WI38 (cell line): ENCODE results near the gene RAB22A.
A peak's percentile ranks its signal among the peaks of the same experiment; 100 is the strongest.

Source experiments
- H3K4me3 ChIP-seq: 2 replicates; pipeline ENCODE4 v1.5.1; 2011; ENCODE audit warnings: low read depth, mild to moderate bottlenecking, control low read depth, low read length
- CTCF ChIP-seq: IDR thresholded peaks from 2 replicates; pipeline ENCODE4 v1.5.1; 2012; ENCODE audit warnings: low read depth, mild to moderate bottlenecking, control low read depth, low read length

RAB22A gene

DNA sequence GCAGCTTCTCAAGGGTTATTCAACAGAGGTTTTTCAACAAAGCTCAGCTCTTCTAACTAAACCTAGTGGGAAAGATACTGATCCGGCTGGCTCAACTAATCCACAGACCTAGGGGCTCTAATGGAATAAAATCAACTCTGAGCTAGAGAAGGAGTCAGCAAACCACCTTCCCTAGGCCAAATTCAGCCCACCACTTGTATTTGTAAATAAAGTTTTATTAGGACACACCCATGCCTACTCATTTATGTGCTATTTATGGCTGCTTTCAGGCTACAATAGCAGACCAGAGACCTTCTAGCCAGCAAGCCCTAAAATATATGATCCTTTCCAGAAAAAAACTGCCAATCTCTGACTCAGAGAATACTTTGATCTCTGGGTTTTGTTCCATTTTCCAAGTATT lies 6.0 kb upstream of the RAB22A start:
- no peak overlapping the region for H3K4me3 ChIP-seq
- no peak for TF ChIP-seq CTCF

GRCh38 chr20:58305061-58305460 lies 4.5 kb upstream of the RAB22A start:
- no peak overlapping the region for H3K4me3 ChIP-seq
- no peak for TF ChIP-seq CTCF

DNA sequence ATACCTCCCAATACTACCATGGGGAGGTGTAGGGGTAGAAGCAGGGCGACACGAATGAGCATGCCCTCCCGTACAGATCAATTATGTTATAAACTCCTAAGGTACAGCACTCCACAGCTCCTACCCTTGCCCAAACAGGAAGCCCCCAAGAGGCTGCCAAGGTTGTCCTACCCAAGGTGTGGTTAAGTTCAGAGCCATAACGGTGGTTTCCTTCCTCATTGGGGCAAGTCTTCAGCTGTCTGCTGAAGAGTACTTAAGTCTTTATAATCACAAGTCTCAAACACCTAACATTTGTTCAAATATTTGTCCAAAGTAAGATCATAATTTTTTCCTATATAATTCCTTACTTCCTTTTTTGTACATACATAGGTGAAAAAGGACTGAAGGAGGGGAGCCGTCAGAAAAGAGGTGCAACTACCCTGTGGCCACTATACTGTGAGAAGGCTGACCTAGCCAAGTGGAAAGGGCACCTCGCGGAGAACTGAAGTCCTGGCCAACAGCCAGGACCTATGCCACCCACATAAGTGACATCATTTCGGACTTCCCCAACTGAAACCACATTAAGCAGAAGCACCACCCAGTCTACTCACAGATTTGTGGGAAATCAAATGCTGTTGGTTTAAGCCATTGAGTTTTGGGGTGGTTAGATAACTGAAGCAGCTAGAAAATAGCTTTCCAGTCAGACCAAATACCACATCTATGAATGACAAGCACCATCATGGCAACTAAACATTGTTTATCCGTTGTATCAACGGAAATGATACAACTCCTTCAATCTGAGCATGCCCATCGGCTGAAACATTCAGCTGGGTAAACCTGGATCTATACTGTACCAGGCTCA lies 2.9 kb upstream of the RAB22A start:
- no peak for TF ChIP-seq CTCF
- H3K4me3 ChIP-seq: no peak overlapping the region

- no peak for TF ChIP-seq CTCF
- H3K4me3 ChIP-seq: no peak overlapping the region
Observed at GRCh38 chr20:58307270-58307669, 2.2 kb upstream of the RAB22A start.

- peak overlapping the region; percentile 88 for H3K4me3 ChIP-seq
Observed at GRCh38 chr20:58308290-58308679, 1.2 kb upstream of the RAB22A start.

GRCh38 chr20:58308680-58309527 lies 611 bp upstream of the RAB22A start:
- H3K4me3 ChIP-seq: peak overlapping the region; percentile 88
- TF ChIP-seq CTCF: no peak

More at GRCh38 chr20:58308290-58308679, 1.2 kb upstream of the RAB22A start:
- TF ChIP-seq CTCF: no peak
